Measurements from ENCODE around the gene TMCO2.

TMCO2 gene

GRCh38 chr1:40265919-40266318 lies 18.2 kb downstream of the TMCO2 start:
- Histone ChIP-seq H3K36me3 (replicated peaks; ENCODE audit: insufficient read depth, low read length) (no peaks in the 10 kb centered on the region; the same call in none of the 2 replicates), H3K9me2 (replicated peaks; ENCODE audit: insufficient read depth, low read length) (no peaks in the 10 kb centered on the region), H3F3A (ENCODE audit: insufficient read depth, low read length) (no peaks in the 10 kb centered on the region), H2AFZ (ENCODE audit: low read length) (no peak overlapping the region), H3K4me1 (ENCODE audit: low read length) (peaks cover 14% of the 10 kb centered on the region), H3K4me2 (ENCODE audit: low read depth, low read length) (no peak overlapping the region), H3K79me2 (ENCODE audit: low read length) (peaks cover 44% of the 10 kb centered on the region), H3K4me3 (ENCODE audit: low read length) (no peak overlapping the region), H4K20me1 (ENCODE audit: insufficient read depth, low read length) (no peaks in the 10 kb centered on the region), H3K27ac (ENCODE audit: low read length) (no peak overlapping the region), H3K27me3 (replicated peaks; ENCODE audit: insufficient read depth, low read length) (no peaks in the 10 kb centered on the region), H3K9ac (ENCODE audit: low read length) (no peak overlapping the region), H3K9me3 (replicated peaks; ENCODE audit: insufficient read depth, low read length) (no peaks in the 10 kb centered on the region)
- no peak for DNase-seq
- TF ChIP-seq EZH2 (optimal IDR thresholded peaks at IDR 0.05; ENCODE audit: low read depth, low read length): no peak
- TF ChIP-seq, protein P1, sequence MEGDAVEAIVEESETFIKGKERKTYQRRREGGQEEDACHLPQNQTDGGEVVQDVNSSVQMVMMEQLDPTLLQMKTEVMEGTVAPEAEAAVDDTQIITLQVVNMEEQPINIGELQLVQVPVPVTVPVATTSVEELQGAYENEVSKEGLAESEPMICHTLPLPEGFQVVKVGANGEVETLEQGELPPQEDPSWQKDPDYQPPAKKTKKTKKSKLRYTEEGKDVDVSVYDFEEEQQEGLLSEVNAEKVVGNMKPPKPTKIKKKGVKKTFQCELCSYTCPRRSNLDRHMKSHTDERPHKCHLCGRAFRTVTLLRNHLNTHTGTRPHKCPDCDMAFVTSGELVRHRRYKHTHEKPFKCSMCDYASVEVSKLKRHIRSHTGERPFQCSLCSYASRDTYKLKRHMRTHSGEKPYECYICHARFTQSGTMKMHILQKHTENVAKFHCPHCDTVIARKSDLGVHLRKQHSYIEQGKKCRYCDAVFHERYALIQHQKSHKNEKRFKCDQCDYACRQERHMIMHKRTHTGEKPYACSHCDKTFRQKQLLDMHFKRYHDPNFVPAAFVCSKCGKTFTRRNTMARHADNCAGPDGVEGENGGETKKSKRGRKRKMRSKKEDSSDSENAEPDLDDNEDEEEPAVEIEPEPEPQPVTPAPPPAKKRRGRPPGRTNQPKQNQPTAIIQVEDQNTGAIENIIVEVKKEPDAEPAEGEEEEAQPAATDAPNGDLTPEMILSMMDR (IDR thresholded peaks at IDR 0.05; ENCODE audit: low read length): no peak
- no peak for TF ChIP-seq EZH2phosphoT487 (IDR thresholded peaks at IDR 0.05; ENCODE audit: low read length)

GRCh38 chr1:40266786-40267535 lies 19.2 kb downstream of the TMCO2 start:
- Histone ChIP-seq H3K79me2 (ENCODE audit: low read length) (peaks cover 42% of the 10 kb centered on the region), H3K9ac (ENCODE audit: low read length) (no peak overlapping the region)
- TF ChIP-seq, protein P1 (IDR thresholded peaks at IDR 0.05; ENCODE audit: low read length): no peak
- TF ChIP-seq EZH2phosphoT487 (IDR thresholded peaks at IDR 0.05; ENCODE audit: low read length): no peak
- no peak for TF ChIP-seq EZH2 (optimal IDR thresholded peaks at IDR 0.05; ENCODE audit: low read depth, low read length)

GRCh38 chr1:40267767-40268187 lies 20.0 kb downstream of the TMCO2 start:
- DNase-seq: no peak
- Histone ChIP-seq H3K27me3 (replicated peaks; ENCODE audit: insufficient read depth, low read length) (no peaks in the 10 kb centered on the region), H3K4me1 (ENCODE audit: low read length) (peaks cover 19% of the 10 kb centered on the region), H3K9ac (ENCODE audit: low read length) (no peak overlapping the region), H3K4me3 (ENCODE audit: low read length) (no peak overlapping the region), H3K9me2 (replicated peaks; ENCODE audit: insufficient read depth, low read length) (no peaks in the 10 kb centered on the region), H4K20me1 (ENCODE audit: insufficient read depth, low read length) (no peaks in the 10 kb centered on the region), H3K9me3 (replicated peaks; ENCODE audit: insufficient read depth, low read length) (no peaks in the 10 kb centered on the region), H2AFZ (ENCODE audit: low read length) (no peak overlapping the region), H3F3A (ENCODE audit: insufficient read depth, low read length) (no peaks in the 10 kb centered on the region), H3K4me2 (ENCODE audit: low read depth, low read length) (no peak overlapping the region), H3K79me2 (ENCODE audit: low read length) (peaks cover 36% of the 10 kb centered on the region), H3K36me3 (replicated peaks; ENCODE audit: insufficient read depth, low read length) (no peaks in the 10 kb centered on the region; the same call in 1 of the 2 replicates), H3K27ac (ENCODE audit: low read length) (no peak overlapping the region)
- TF ChIP-seq, protein P1 (IDR thresholded peaks at IDR 0.05; ENCODE audit: low read length): no peak
- TF ChIP-seq EZH2phosphoT487 (IDR thresholded peaks at IDR 0.05; ENCODE audit: low read length) (no peak), EZH2 (optimal IDR thresholded peaks at IDR 0.05; ENCODE audit: low read depth, low read length) (no peak)

More at GRCh38 chr1:40266786-40267535, 19.2 kb downstream of the TMCO2 start:
- Histone ChIP-seq H3K27me3 (replicated peaks; ENCODE audit: insufficient read depth, low read length) (no peaks in the 10 kb centered on the region), H3K9me3 (replicated peaks; ENCODE audit: insufficient read depth, low read length) (no peaks in the 10 kb centered on the region), H3F3A (ENCODE audit: insufficient read depth, low read length) (no peaks in the 10 kb centered on the region), H3K4me3 (ENCODE audit: low read length) (no peak overlapping the region), H2AFZ (ENCODE audit: low read length) (no peak overlapping the region), H3K9me2 (replicated peaks; ENCODE audit: insufficient read depth, low read length) (no peaks in the 10 kb centered on the region), H3K4me1 (ENCODE audit: low read length) (peaks cover 14% of the 10 kb centered on the region), H3K36me3 (replicated peaks; ENCODE audit: insufficient read depth, low read length) (no peaks in the 10 kb centered on the region; the same call in 1 of the 2 replicates), H3K27ac (ENCODE audit: low read length) (no peak overlapping the region), H3K4me2 (ENCODE audit: low read depth, low read length) (no peak overlapping the region), H4K20me1 (ENCODE audit: insufficient read depth, low read length) (no peaks in the 10 kb centered on the region)
- DNase-seq: no peak
